SK-N-MC (cell line): ENCODE measurements around the gene GH2.

Source experiments
- EZH2 ChIP-seq: fragments of 200-600 bp; sonication (generic); IDR thresholded peaks from one replicate; pipeline ENCODE4 v1.6.1; 2017; ENCODE audit warnings: antibody characterized with exemption
- POLR2AphosphoS5 ChIP-seq: IDR thresholded peaks from 2 replicates; pipeline ENCODE4 v1.6.1; 2012; ENCODE audit warnings: mild to moderate bottlenecking, low read depth, low read length, borderline replicate concordance

GRCh38 chr17:63911041-63911635 lies 29.4 kb upstream of the GH2 start, which contains the start of gene CSHL1:
- TF ChIP-seq EZH2 (no peak), POLR2AphosphoS5 (no peak)
